Mesenchymal stem cell (in vitro differentiated cells and primary cell): ENCODE results near the gene TBL1Y.

Source experiments
- DNase-seq: peaks from one replicate; pipeline ENCODE4 v3.0.0-alpha.2; 2013
- H2AFZ ChIP-seq: one replicate; pipeline ENCODE4 v1.6.1; 2013; ENCODE audit warnings: low read depth, mild to moderate bottlenecking, control low read depth, inconsistent platforms, low read length, moderate library complexity
- H2AK5ac ChIP-seq: 2 replicates; pipeline ENCODE4 v1.6.1; 2013; ENCODE audit warnings: low read length, moderate library complexity, mild to moderate bottlenecking, inconsistent platforms; ENCODE audit not compliant: severe bottlenecking
- H2BK120ac ChIP-seq: one replicate; pipeline ENCODE4 v1.6.1; 2013; ENCODE audit warnings: low read depth, mild to moderate bottlenecking, inconsistent platforms, low read length, moderate library complexity
- H2BK12ac ChIP-seq, 2 experiments: one replicate each; pipeline ENCODE4 v1.6.1; 2013; ENCODE audit warnings: inconsistent platforms in 2 of 2, low read length in 2 of 2, mild to moderate bottlenecking in 2 of 2, moderate library complexity in 2 of 2, control low read depth in 1 of 2
- H2BK15ac ChIP-seq: one replicate; pipeline ENCODE4 v1.6.1; 2013; ENCODE audit warnings: mild to moderate bottlenecking, low read depth, inconsistent platforms; ENCODE audit not compliant: poor library complexity, severe bottlenecking
- H2BK5ac ChIP-seq: 2 replicates; pipeline ENCODE4 v1.6.1; 2013; ENCODE audit warnings: low read depth, mild to moderate bottlenecking, low read length, control low read depth, inconsistent platforms; ENCODE audit not compliant: poor library complexity, severe bottlenecking
- H3K14ac ChIP-seq, 2 experiments: one replicate each; pipeline ENCODE4 v1.6.1; 2013; ENCODE audit warnings: inconsistent platforms in 2 of 2, low read length in 2 of 2, control low read depth in 1 of 2, mild to moderate bottlenecking in 1 of 2, moderate library complexity in 1 of 2
- H3K18ac ChIP-seq, 2 experiments: one replicate each; pipeline ENCODE4 v1.6.1; 2013; ENCODE audit warnings: inconsistent platforms in 2 of 2, low read length in 2 of 2, control low read depth in 1 of 2, low read depth in 1 of 2, mild to moderate bottlenecking in 1 of 2
- H3K23ac ChIP-seq, 2 experiments: one replicate each; pipeline ENCODE4 v1.6.1; 2013; ENCODE audit warnings: inconsistent platforms in 2 of 2, low read length in 2 of 2, mild to moderate bottlenecking in 2 of 2, moderate library complexity in 2 of 2, control low read depth in 1 of 2
- H3K27ac ChIP-seq: 2 replicates; pipeline ENCODE4 v1.5.1; 2013; ENCODE audit warnings: mild to moderate bottlenecking, moderate library complexity, low read length, control low read depth, inconsistent platforms; ENCODE audit not compliant: poor library complexity, severe bottlenecking
- H3K27me3 ChIP-seq, 2 experiments: 2 replicates each; pipeline versions ENCODE4 v1.6.1 to v1.7.0; 2013; ENCODE audit warnings: low read length in 2 of 2, mild to moderate bottlenecking in 2 of 2, moderate library complexity in 2 of 2, control low read depth in 1 of 2, inconsistent platforms in 1 of 2; ENCODE audit not compliant: control insufficient read depth in 1 of 2, insufficient read depth in 1 of 2
- H3K36me3 ChIP-seq, 2 experiments: 2 replicates each; pipeline versions ENCODE4 v1.6.1 to v1.7.0; 2013; ENCODE audit warnings: low read length in 2 of 2, control low read depth in 1 of 2, inconsistent platforms in 1 of 2, low read depth in 1 of 2, mild to moderate bottlenecking in 1 of 2; ENCODE audit not compliant: insufficient read depth in 2 of 2, control insufficient read depth in 1 of 2
- H3K4ac ChIP-seq, 2 experiments: one replicate each; pipeline ENCODE4 v1.6.1; 2013; ENCODE audit warnings: inconsistent platforms in 2 of 2, low read length in 2 of 2, mild to moderate bottlenecking in 2 of 2, moderate library complexity in 2 of 2, control low read depth in 1 of 2, low read depth in 1 of 2
- H3K4me1 ChIP-seq: 2 replicates; pipeline ENCODE4 v1.6.1; 2013; ENCODE audit warnings: low read depth, low read length, control low read depth; ENCODE audit not compliant: control insufficient read depth, insufficient read depth
- H3K4me2 ChIP-seq: 2 replicates; pipeline ENCODE4 v1.6.1; 2013; ENCODE audit warnings: low read length, mild to moderate bottlenecking, inconsistent platforms; ENCODE audit not compliant: poor library complexity, severe bottlenecking
- H3K4me3 ChIP-seq, 2 experiments: 2 replicates each; pipeline versions ENCODE4 v1.5.1 to v1.7.0; 2013; ENCODE audit warnings: low read length in 2 of 2, mild to moderate bottlenecking in 2 of 2, control low read depth in 1 of 2, low read depth in 1 of 2; ENCODE audit not compliant: insufficient read depth in 1 of 2
- H3K79me1 ChIP-seq: replicated peaks from 2 replicates; pipeline ENCODE4 v1.6.1; 2013; ENCODE audit warnings: mild to moderate bottlenecking, control low read depth, low read length, inconsistent platforms; ENCODE audit not compliant: poor library complexity, severe bottlenecking
- H3K9ac ChIP-seq: 2 replicates; pipeline ENCODE4 v1.7.0; 2013; ENCODE audit warnings: mild to moderate bottlenecking, low read length, moderate library complexity
- H3K9me3 ChIP-seq: 2 replicates; pipeline ENCODE4 v1.7.0; 2013; ENCODE audit warnings: mild to moderate bottlenecking, low read length; ENCODE audit not compliant: control insufficient read depth
- H4K8ac ChIP-seq: one replicate; pipeline ENCODE4 v1.6.1; 2013; ENCODE audit warnings: inconsistent platforms, mild to moderate bottlenecking, low read length, moderate library complexity
- H4K91ac ChIP-seq: one replicate; pipeline ENCODE4 v1.6.1; 2013; ENCODE audit warnings: mild to moderate bottlenecking, low read length, inconsistent platforms
- WGBS: methylation state at CpG from one replicate; pipeline ENCODE4 v1.1.7; 2013; ENCODE audit warnings: mixed read lengths; 5-methylcytosine and 5-hydroxymethylcytosine counted together

TBL1Y gene

GRCh38 chrY:6948378-6948777 is 37.9 kb downstream of the TBL1Y start:
- Histone ChIP-seq H3K4me1 (no peaks in the 10 kb centered on the region), H3K4me2 (no peak overlapping the region), H3K79me1 (no peaks in the 10 kb centered on the region), H2AK5ac (no peak overlapping the region), H3K18ac (no peak overlapping the region), H2AFZ (no peak overlapping the region), H2BK120ac (no peak overlapping the region), H3K4ac (no peak overlapping the region), H3K36me3 (no peaks in the 10 kb centered on the region), H3K27me3 (no peaks in the 10 kb centered on the region), H3K27ac (no peak overlapping the region), H3K4me3 (no peak overlapping the region), H2BK15ac (no peak overlapping the region), H3K14ac (no peak overlapping the region), H2BK12ac (no peak overlapping the region), H2BK5ac (no peak overlapping the region), H3K9ac (no peak overlapping the region), H3K9me3 (no peaks in the 10 kb centered on the region), H4K91ac (no peak overlapping the region), H3K23ac (no peak overlapping the region), H4K8ac (no peak overlapping the region)
- no CpG with 5 or more reads among the region's 13 CpGs for WGBS
- no peak for DNase-seq

GRCh38 chrY:6949947-6950346 is 39.5 kb downstream of the TBL1Y start:
- Histone ChIP-seq H3K9me3 (no peaks in the 10 kb centered on the region), H4K8ac (no peak overlapping the region), H3K79me1 (no peaks in the 10 kb centered on the region), H3K27me3 (no peaks in the 10 kb centered on the region), H2AK5ac (no peak overlapping the region), H3K27ac (no peak overlapping the region), H3K4me2 (no peak overlapping the region), H2AFZ (no peak overlapping the region), H3K18ac (no peak overlapping the region), H4K91ac (no peak overlapping the region), H2BK15ac (no peak overlapping the region), H3K4ac (no peak overlapping the region), H3K23ac (no peak overlapping the region), H3K4me1 (no peaks in the 10 kb centered on the region), H2BK5ac (no peak overlapping the region), H2BK120ac (no peak overlapping the region), H3K36me3 (no peaks in the 10 kb centered on the region), H2BK12ac (no peak overlapping the region), H3K9ac (no peak overlapping the region), H3K4me3 (no peak overlapping the region), H3K14ac (no peak overlapping the region)
- no peak for DNase-seq
- no CpG with 5 or more reads among the region's 4 CpGs for WGBS

GRCh38 chrY:6964732-6965131 is 54.2 kb downstream of the TBL1Y start:
- Histone ChIP-seq H2BK12ac (no peak overlapping the region), H3K4me3 (no peak overlapping the region)
- WGBS, result 15% methylated on average over 11 of the region's 11 CpGs

GRCh38 chrY:6966521-6966920 is 56.0 kb downstream of the TBL1Y start:
- Histone ChIP-seq H2BK15ac (no peak overlapping the region), H3K79me1 (no peaks in the 10 kb centered on the region), H2BK12ac (no peak overlapping the region), H3K36me3 (no peaks in the 10 kb centered on the region), H4K8ac (no peak overlapping the region), H3K9ac (no peak overlapping the region), H3K14ac (no peak overlapping the region), H3K9me3 (no peaks in the 10 kb centered on the region), H3K27me3 (no peaks in the 10 kb centered on the region), H2BK120ac (no peak overlapping the region), H3K18ac (no peak overlapping the region), H3K23ac (no peak overlapping the region), H3K4me2 (no peak overlapping the region), H3K4ac (no peak overlapping the region), H3K4me1 (no peaks in the 10 kb centered on the region), H2AFZ (no peak overlapping the region), H3K4me3 (no peak overlapping the region), H3K27ac (no peak overlapping the region), H4K91ac (no peak overlapping the region), H2AK5ac (no peak overlapping the region), H2BK5ac (no peak overlapping the region)
- no peak for DNase-seq
- WGBS, result 58% methylated on average over 2 of the region's 3 CpGs

More at GRCh38 chrY:6964732-6965131, 54.2 kb downstream of the TBL1Y start:
- Histone ChIP-seq H2AFZ (no peak overlapping the region), H4K91ac (no peak overlapping the region), H3K9me3 (no peaks in the 10 kb centered on the region), H3K36me3 (no peaks in the 10 kb centered on the region), H3K23ac (no peak overlapping the region), H3K4ac (no peak overlapping the region), H3K79me1 (no peaks in the 10 kb centered on the region), H3K4me2 (no peak overlapping the region), H2BK15ac (no peak overlapping the region), H2AK5ac (no peak overlapping the region), H2BK5ac (no peak overlapping the region), H3K4me1 (no peaks in the 10 kb centered on the region), H3K14ac (no peak overlapping the region), H3K27ac (no peak overlapping the region), H3K27me3 (no peaks in the 10 kb centered on the region), H3K18ac (no peak overlapping the region), H3K9ac (no peak overlapping the region), H4K8ac (no peak overlapping the region), H2BK120ac (no peak overlapping the region)
- peak; percentile 8 for DNase-seq
